Embryonic facial prominence (tissue), 1 donor: Measurements from ENCODE around the gene KDELR1.
"Not testable (repeated sequence)": the region's sequence is repeated elsewhere in the genome, so short reads cannot be mapped to it uniquely, and the experiment has no call there.

Experiments used
- DNase-seq: peaks from one replicate; pipeline ENCODE4 v3.0.0-alpha.2; 2016; ENCODE audit errors: extremely low spot score

The KDELR1 gene

DNA sequence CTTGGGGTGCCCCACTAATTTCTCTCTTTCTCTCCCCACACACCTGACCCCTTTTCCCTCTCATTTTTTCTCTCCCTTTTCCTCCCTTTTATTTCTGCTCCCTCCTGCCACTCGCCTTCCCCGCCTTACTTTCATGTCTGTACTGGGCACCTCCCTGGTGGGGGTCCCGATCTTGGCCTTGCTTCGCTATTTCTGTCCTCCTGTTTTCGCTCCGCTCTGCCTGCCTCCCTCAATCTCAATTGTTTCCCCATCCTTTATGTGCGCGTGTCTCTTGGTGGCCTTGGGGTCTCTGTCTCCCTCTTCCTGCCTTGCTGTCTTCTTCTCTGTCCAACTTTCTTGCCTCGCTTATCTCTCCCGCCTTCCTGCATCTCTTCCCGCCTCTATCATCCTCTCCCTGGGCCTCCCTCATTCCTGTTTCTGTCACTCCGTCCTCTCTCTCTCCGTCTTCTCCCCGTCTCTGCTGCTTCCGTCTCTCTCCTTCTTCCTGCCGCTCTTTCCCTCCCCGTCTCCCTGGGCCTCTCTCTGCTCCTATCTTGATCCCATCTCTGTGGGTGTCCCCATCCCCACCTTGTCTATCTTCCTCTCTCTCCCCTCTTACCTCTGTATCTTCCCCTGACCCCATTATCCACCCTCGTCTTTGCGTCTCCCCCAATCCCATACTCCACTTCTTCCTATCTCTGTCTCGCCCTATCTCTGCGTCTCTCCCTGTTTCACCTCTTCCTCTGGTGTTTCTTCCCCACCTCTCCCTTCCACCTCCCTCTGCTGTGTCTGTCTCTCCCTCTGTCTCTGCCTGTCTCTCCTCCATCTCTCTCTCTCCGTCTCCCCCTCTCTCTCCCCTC, 6.1 kb upstream of the KDELR1 start:
- DNase-seq, result no peak

- no peak for DNase-seq
Observed at GRCh38 chr19:48396824-48397176, 5.4 kb upstream of the KDELR1 start.

DNA sequence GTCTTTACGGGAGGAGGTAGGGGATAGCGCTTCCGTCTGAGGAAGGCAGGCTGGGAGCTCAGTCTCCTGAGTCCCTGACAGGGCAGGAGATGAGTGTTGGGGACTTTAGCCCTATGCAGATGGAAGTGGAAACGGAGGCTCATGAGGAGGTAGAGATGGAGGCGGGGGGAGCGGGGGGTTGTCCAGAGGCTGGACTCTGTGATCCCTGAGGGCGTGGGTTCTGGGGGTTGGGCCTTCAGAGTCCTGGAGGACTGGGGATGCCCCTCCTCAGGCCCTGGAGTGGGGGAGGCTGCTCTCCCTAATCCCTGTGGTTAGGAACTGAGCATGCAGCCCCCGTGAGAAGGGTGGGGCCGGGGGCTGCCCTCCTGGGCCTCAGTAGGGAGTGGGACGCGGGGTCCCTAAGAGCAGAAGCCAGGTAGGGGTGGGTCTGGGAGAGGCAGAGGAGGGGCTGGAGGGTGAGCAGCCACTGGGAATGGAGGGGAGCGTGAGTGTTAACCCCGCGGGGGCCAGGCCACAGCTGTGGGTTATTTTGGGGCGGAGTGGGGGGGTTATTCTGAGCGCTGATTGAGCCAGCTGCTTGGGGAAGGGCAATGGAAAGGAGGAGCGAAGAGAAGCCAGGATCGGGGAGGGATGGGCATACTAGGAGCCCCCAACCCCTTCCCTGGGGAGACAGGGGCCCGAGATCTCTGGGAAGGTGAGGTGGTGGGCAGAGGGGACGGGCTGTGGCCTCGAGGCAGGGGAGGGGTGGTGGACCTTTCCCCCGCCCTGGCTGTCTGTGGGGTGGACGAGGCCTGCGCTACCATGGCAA, 4.9 kb upstream of the KDELR1 start:
- DNase-seq, result no peak

DNA sequence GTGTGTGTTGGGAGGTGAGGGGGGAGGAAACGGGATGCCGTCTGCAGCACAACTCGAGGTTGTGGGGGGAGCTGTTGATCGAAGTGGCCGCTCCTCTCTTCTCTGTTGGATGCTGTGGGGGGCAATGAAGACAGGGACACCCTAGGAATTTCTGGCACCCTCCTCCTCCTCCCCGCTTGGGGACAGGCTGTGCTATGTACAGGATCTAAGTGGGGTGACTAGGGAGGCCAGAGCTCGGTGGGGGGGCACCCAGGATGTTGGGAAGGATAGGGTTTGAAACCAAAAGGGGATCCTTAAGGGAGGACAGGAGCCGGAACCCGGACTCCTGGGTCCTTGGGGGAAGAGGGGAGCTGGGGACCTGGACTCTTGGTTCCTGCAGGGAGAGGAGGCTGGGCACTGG, 4.1 kb upstream of the KDELR1 start:
- DNase-seq, result no peak

- no peak for DNase-seq
Observed at GRCh38 chr19:48395170-48395455, 3.8 kb upstream of the KDELR1 start.

GRCh38 chr19:48394331-48395169, 3.2 kb upstream of the KDELR1 start:
- DNase-seq, result no peak

DNA sequence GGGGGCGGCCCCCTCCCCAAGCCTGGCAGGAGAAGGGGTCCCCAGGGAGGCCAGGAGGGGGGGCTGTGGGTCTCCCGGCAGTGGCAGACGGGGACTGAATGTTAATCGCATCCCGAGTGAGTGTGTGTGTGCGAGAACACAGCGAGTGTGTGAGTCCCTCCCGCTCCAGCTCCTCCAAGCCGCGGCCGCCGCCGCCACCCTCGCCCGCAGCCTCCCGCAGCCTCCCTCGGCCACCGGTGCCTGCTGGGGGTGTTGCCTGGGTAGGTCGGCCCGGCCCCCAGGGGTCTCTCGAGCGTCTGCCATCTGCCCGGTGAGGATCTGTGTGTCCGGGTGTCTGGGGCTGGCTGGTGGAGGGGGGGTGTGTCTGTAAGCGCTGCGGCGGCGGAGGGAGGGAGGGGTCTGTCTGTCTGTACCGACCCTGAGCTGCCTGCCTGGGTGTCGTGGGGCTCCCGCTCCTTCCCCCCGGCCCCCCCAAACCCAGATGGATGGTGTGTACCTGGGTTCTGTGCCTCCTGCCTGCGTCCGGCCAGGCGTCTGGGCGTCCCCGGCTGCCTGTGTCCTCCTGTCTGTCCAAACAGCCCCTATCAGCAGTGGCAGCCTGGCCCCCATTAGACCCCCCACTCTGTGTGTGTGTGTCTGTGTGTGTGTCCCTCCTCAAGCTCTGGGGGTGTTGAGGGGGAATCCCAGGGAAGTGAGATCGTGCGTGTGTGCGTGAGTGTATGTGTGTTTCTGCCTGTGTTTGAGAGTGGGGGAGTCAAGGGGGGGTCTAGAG, 2.4 kb upstream of the KDELR1 start, which contains the start of gene GRIN2D:
Gene GRIN2D, plus strand, starts transcription at position 110 of the 772 bp plus-strand sequence. CDS start 4,725 bp downstream, outside the sequence.
- DNase-seq, result no peak

DNA sequence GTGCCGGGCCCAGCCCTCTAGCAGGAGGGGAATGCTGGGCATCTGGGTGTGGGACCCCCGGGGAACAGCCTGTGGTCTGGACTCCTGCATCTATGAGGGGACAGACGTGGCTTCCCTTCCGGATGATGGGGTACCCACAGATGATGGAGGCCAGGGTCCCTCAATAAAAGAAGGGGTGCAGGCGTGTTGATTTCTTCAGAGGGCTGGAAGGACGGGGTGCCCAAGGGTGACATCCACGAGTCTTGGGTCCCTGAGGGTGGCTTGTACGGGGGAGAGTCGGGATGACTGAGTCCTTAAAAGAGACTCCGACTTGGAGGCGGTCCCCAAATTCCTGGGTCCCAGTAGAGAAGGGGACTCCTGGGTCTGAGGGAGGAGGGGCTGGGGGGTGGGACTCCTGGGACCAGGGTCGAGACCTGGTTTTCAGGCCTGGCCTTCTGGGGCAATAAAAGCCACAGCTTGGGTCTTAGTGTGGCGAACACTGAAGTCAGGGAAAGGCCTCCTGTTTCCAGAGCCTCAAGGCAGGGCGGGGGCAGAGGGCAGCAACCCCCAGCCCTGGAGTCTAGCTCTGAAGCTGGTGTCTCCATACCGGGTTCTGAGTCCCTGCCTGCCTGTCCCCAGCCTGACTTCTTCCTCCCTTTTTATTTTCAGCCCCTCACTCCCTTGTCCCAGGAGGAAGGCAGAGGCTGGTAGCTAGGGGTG, 1.7 kb upstream of the KDELR1 start:
- no peak for DNase-seq

- not testable (repeated sequence) for DNase-seq
Observed at GRCh38 chr19:48392006-48392344, 624 bp upstream of the KDELR1 start.

GRCh38 chr19:48390188-48391099, 907 bp downstream of the KDELR1 start:
- no peak for DNase-seq

DNA sequence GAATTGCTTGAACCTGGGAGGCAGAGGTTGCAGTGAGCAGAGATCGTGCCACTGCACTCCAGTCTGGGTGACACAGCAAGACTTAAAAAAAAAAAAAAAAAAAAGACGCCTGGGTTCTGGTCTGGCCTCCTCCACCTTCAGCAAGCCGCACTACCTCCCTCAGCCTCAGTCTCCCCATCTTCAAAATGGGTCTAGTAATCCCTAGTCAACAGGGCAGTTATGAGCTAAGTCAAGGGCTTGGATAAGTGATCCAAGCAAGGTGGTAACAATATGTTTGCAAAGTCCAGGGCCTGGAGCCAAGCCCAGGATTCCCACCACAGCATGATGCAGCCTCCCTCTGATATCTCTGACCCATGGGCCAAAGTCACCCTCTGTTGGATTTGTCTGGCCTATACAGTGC, 4.4 kb downstream of the KDELR1 start:
- no peak for DNase-seq

- DNase-seq, result no peak
Observed at GRCh38 chr19:48385461-48386087, 5.8 kb downstream of the KDELR1 start.

- DNase-seq, result no peak
Observed at GRCh38 chr19:48382286-48382685, 9.1 kb downstream of the KDELR1 start.

DNA sequence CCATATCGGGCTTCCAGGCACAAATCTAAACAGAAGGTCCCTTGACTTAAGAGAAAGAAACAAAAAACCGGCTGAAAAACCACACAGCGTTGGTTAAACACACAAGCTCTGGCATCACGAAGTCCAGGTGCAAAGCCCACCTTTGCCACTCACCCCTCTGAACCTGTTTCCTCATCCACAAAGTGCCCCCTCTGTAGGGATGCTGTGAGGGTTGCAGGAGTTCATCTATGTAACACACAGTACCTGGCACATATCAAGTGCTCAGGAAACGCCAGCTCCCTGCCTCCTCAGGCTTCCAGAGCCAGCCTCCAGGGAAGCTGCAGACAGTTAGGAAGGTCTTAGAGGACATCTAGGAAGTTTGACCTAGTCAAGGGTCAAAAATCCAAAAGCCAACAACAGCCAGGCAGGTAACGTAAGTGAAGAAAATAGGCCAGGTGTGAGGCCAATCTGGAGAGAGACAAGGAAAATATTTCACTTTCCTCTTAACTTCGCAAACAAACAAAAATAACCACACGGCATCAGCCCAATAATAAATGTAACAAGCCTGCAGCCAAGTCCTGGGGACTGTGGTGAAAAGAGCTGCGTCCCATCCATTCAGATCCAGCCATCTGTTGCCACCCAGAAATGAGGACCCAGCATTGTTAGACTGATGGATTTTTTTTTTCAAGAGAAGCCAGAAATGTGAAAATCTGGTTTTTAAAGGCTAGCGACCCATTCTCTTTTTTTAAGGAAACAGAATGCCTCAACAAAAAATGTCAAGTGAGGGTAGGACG, 10.0 kb downstream of the KDELR1 start:
- DNase-seq, result no peak

DNA sequence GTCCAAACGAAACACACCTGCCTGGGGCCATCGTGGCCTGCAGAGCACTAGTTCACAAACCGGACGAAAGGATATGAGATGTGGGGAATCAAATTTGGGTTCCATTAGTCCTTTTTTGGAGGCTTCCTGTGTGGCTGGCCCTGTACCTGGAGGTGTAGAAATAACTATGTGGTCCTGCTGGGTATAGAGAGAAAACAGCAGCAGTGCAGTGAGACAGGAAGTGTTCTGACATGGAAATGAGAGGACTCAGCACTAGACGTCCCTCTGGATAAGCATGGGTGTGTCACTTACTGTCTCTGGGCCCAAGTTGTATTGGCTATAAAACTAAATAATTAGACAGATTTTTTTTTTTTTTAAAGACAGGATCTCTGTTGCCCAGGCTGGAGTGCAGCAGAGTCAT, 12.3 kb downstream of the KDELR1 start:
- DNase-seq, result no peak

- DNase-seq, result no peak
Observed at GRCh38 chr19:48378194-48378570, 13.2 kb downstream of the KDELR1 start.

- no peak for DNase-seq
Observed at GRCh38 chr19:48373567-48373966, 17.8 kb downstream of the KDELR1 start.

- DNase-seq, result no peak
Observed at GRCh38 chr19:48372904-48373303, 18.4 kb downstream of the KDELR1 start.

DNA sequence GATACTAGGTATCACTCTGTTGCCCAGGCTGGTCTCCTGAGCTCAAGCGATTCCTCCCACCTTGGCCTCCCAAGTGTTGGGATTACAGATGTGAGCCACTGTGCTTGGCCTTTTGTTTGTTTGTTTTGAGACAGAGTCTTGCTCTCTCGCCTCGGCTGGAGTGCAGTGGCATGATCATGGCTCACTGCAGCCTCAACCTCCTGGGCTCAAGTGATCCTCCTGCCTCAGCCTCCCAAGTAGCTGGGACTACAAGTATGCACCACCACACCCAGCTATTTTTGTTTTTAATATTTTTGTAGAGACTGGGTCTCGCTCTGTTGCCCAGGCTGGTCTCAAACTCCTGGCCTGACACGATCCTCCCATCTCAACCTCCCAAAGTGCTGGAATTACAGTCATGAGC, 19.6 kb downstream of the KDELR1 start:
- not testable (repeated sequence) for DNase-seq
